HG03571 (cell line): ENCODE data around the gene ATOH8.

ENCODE experiments used
- ATAC-seq: cut with Tn5 transposase; IDR thresholded peaks from one replicate; pipeline ENCODE4 v1.9.1; 2021; ENCODE audit not compliant: unreplicated experiment

ATOH8 gene

GRCh38 chr2:85736456-85737355, 17.1 kb upstream of the ATOH8 start:
- no peak for ATAC-seq

DNA sequence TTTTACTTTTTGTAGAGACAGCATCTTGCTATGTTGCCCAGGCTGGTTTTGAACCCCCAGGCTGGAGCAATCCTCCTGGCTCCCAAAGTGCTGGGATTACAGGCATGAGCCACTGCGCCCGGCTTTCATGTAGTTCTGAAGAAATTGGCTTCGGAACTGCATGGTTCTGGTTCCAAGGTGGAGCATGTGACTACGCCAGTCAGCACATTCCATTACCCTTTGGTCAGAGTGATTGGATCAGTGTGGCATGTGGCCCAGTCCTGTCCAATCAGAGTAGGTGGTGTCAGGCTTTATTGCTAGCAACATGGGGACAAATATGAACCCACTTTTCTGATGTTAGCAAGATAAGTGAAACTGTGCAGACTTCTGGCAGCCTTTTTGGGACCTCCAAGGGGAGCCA, 16.3 kb upstream of the ATOH8 start:
- no peak for ATAC-seq

- no peak for ATAC-seq
Observed at GRCh38 chr2:85737961-85738360, 15.8 kb upstream of the ATOH8 start.

DNA sequence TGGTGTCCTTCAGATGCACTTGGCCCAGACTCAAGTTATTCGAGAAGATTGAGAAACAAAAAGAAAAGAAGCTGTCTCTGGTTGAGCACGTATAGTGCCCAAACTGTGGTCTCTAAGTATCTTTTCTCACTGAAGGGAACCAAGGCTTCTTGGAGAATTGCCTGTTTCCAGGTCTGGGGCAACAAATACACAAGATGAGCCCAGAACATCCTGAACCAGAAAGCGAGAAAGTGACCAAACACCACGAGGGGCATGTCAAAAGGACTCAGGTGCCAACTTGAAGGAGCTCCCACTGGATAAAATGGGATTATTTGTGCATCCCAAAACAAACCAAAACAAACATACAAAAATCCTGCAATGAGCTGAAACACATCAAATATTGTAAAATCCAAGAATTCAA, 13.6 kb upstream of the ATOH8 start:
- no peak for ATAC-seq

GRCh38 chr2:85741211-85741832, 12.5 kb upstream of the ATOH8 start:
- no peak for ATAC-seq

- no peak for ATAC-seq
Observed at GRCh38 chr2:85741833-85742455, 11.8 kb upstream of the ATOH8 start.

DNA sequence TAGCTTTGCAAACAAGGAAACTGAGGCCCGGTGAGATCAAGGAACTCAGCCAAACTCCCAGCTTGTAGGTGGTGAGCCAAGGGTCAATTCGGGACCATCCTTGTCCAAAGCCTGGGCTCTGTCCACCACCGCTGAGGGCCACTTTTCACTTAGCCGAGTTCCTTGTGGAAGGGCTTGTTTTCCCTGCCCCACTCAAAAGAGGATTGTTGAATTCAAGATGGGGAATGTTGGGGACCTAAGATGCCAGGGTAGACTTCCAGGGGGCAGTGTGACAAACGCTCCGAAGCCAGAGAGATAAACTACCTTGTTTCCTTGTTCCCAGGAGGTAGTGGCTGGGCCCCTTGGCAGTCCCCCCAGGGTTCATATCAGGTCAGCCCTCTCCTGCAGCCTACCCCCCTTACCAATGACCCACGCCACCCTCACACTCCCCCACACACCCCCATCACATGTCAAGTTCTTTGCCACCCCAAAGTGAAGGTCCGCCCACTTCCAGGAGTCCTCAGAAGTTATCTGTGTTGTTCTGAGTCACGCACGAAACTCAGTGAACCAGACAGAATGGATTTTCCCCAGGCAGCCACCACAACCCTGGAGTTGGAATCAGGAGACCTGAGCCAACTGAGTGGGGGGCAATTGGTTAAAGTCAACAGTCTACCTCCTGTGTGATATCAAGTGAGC, 10.3 kb upstream of the ATOH8 start:
- ATAC-seq = no peak

DNA sequence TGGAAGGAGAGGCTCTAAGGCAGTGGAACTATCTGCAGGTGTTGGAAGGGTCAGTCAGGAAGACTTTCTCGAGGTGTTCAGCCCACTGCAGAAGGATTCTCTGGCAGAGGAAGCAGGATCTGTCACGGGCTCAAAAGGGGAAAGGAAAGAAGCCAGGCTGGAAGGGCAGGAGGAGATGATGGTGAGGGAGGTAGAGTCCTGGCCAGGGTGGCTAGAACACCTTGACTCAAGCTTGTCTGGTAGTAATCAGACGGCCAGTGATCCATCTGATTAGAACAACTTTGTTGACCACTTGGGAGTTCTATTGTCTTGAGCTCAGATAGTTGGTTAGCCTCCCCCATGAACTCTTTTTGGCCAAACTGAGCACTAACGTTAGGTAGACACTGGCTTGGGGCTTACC, 9.7 kb upstream of the ATOH8 start:
- ATAC-seq = no peak

- ATAC-seq = no peak
Observed at GRCh38 chr2:85744741-85745601, 8.8 kb upstream of the ATOH8 start.

- no peak for ATAC-seq
Observed at GRCh38 chr2:85745619-85746018, 8.2 kb upstream of the ATOH8 start.

GRCh38 chr2:85746321-85747004, 7.3 kb upstream of the ATOH8 start:
- ATAC-seq = no peak

DNA sequence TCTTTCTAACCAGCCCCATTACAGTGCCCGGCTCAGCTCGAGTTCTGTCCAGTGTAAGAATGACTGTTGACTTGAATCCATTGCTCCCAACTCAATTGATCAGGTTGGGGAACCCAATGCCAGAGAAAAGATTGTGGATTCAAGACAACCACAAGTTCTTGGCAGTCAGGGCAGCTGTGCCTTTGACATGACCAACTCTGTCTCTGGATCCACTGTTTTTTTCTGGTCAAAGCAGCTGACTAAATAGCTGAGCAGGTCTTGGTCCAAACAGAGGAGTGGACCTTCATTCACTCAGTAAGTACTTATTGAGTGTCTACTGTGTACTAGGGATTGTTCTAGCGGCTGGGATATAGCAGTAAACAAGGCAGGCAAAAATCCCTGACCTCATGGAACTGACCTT, 6.3 kb upstream of the ATOH8 start:
- ATAC-seq = no peak

DNA sequence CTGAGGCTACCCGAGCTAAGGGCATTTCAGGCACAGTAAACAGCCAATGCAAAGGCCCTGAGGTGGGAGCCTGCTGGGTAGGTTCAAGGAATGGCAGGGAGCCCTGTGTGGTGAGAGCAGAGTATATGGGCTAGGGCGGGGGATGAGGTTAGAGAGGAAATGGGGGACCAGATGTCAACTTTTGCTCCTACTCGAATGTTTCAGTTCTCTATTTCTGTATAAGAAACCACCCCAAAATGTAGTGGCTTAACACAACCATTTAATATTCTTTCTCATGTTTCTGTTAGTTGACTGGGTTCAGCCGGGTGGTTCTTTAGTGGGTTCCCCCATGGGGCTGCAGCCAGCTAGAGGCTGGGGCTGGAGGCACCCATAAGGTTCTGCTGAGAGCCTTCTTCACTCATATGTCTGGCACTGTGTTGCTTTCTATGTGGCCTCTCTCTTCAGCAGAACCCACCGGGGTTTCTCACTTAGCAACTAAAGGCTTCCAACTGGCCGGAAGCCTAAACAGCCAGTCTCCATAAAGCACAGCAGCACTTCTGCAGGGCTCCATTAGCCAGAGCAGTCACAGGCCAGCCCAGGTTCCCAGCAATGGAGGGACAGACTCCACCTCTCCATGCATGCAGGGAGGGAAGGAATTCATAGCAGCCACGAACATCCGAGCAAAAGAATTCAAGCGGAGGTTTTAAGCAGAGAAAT, 5.6 kb upstream of the ATOH8 start:
- peak; percentile 57 for ATAC-seq

- no peak for ATAC-seq
Observed at GRCh38 chr2:85748985-85749875, 4.6 kb upstream of the ATOH8 start.

GRCh38 chr2:85750587-85751575, 2.9 kb upstream of the ATOH8 start:
- ATAC-seq = no peak

- ATAC-seq = no peak
Observed at GRCh38 chr2:85751627-85752026, 2.2 kb upstream of the ATOH8 start.

GRCh38 chr2:85753035-85753524, 711 bp upstream of the ATOH8 start:
- no peak for ATAC-seq
